NCI-H774 (cell line): ENCODE measurements around the gene TMEM207.

Source experiments
- DNase-seq: peaks from one replicate; lab custom pipeline; 2025; lab: John Stamatoyannopoulos, UW

TMEM207 gene

DNA sequence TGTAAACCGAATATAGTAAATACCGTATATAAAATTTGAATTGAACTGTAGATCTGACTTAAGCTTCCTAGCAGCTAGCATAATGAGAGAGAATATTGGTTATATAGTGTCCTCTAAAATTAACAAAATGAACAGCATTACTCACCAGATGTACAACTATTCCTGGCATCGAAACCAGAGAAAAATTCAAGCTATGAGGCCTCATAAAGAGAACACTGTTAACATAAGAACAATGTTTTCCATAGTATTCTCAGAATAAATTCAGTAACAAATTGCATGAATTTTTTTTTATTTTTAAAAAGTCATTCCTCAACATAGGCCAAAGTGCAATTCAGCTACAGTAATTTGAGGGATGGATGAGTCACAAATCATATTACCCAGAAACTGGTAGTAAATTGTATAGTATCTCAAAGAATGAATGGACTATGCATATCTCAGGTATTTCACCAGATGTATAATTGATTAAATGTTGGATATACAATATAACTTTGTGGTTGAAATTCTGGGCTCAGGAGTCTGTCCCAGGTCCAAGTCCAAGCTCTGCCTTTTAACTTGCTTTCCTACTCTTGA is 5.0 kb downstream of the TMEM207 start:
- no peak for DNase-seq

DNA sequence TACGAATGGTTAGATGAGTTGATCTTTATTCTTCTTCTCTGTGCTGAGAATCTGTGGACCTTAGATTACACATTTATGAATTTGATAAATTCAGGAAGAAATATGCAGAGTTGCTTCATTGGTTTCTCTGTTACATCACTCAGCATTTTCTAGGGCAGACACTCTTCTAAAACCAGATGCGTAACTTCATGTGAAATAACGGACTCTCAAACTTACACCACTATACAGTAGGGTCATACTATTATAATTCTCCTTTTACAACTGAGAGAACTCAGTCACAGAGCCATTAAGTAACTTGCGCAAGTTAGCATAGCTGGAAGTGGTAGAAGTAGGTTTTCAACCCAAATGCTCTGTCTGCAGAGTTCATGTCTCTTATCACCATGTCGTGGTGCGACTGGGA is 5.7 kb downstream of the TMEM207 start:
- DNase-seq = no peak

DNA sequence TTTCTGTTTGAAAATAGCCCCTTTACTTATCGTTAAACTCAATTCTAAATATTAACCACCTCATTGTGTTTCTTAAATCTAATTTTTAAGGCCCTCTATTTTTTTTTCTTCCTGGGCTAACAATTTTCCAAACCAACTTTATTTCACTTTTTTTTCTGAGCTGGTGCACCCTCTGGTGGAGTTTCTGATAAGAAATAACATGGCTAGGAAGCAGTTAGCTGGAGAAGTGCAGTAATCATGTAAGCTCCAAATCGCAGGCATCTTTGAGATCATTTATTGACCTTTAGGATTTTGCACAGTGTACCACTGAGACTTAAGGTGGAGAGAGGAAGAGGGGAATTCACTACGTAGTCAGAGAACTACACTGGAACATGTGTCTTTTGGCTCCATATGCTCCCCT is 6.4 kb downstream of the TMEM207 start:
- DNase-seq = no peak

DNA sequence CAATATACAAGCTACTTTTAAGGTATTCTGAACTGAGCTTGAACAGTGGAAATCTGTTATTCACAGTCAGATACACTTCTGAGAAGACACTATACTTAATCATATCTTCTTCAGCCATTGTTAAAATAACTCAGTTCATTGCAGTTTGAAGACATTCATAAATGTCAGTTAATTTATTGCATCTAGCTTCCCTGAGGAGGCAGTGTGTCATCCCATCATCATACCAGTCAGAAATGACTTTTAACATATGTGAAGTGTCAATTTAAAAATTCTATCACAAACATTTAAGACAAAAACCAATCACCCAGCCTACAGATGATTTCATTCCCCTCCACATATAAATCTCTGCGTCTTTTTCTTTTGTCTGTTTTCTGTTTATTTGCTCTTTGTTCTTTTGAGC is 7.5 kb downstream of the TMEM207 start:
- no peak for DNase-seq

DNA sequence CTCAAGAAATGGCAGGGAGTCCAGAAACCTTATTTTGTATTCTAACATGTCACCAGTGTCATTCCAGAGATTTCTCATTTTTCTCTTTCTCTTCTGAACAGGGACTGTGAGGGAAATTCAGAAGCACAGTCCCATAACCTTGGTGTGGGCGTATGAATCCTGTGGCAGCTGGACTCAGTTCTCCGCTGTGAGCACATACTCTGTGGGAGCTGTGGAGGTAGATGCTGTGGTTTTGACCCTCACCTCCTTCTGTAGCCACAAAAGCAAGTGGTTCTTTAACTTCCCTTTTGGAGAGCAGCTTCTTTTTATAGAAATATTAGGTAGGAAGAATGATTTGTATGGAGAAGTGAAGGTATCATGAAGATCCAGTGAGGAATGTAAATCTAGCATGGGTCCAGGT is 13.4 kb downstream of the TMEM207 start:
- DNase-seq = no peak

DNA sequence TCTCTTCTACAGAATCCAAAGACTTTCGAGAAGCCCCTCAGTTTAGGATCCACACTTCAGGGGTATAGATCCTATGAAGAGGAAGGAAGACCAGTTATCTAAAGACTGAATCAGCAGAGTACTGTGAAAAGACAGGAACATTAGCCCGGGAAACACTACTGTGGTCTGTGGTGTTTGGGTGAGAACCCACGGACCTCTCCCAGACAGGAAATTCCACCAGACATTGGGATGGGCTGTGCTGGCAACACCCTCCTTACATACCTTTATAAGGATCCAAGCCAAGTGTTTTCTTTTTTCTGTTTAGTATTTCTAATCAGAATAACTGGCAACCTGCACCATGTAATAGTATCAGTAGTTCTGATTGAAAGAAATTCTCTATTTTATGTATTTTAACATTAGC is 14.1 kb downstream of the TMEM207 start:
- no peak for DNase-seq

DNA sequence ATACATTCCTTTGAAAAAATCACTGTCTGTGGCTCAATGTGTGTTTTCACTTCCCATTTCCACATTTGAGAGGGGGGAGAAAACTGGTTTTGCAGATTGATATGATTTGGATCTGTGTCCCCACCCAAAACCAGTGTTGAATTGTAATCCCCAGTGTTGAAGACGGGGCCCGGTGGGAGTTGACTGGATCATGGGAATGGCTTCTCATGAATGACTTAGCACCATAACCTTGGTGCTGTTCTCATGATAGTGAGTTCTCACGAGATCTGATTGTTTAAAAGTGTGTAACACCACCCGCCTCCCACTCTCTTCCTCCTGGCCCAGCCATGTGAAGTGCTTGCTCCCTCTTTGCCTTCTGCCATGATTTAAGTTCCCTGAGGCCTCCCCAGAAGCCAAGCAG is 16.1 kb downstream of the TMEM207 start:
- DNase-seq = no peak

DNA sequence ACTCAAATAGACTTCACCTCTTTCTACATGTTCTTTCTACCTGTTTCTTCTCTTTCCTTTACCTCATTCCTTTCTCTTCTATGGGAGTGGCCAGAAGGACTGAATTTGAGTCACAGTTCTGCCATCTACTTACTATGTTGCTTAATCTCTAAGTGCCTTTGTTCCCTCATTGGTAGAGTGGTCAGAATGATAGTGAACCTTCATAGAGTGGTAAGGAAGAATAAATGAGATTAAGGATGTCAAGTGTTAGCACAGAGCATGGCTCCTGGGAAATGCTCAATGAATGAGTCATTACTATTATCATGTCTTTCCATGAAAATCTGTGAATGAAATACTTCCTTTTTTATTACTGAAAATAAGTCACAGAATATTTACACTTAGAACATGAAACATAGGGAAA is 17.5 kb downstream of the TMEM207 start:
- no peak for DNase-seq

DNA sequence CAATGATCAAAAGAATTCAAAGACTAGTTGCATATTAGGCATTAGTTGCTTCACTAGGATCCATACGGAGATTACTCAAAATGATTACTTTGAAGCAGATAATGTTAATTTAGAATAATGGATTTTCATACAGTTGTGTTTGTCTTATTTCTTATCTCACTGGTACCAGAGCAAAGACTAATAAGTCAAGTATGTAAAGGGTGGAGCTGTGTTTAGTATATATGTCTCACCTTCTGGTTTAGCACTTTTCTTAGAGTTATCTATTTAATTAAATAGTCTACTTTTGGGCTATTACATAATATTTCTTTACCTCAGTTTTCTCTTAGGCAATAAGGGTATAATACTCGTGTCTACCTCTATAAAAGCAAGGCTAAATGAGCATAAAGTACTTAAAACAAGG is 18.8 kb downstream of the TMEM207 start:
- no peak for DNase-seq

DNA sequence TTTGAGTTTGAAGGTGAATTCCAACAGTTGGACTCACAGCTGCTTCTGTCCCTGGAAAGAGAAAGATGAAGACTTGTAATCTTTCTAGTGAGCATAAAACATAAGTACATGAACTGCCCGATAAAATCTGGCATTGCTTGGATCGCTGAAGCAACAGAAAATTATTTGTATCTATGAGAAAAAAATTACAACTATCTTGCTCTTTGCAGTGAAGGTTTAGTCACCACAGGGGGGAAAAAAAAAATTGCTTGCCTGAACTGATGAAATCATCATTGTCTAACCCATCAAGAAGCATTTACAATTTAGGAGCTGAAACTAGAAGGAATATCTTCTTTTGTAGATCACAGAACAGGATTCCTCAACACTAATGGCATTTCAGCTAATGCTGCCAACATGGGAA is 20.0 kb downstream of the TMEM207 start:
- no peak for DNase-seq

DNA sequence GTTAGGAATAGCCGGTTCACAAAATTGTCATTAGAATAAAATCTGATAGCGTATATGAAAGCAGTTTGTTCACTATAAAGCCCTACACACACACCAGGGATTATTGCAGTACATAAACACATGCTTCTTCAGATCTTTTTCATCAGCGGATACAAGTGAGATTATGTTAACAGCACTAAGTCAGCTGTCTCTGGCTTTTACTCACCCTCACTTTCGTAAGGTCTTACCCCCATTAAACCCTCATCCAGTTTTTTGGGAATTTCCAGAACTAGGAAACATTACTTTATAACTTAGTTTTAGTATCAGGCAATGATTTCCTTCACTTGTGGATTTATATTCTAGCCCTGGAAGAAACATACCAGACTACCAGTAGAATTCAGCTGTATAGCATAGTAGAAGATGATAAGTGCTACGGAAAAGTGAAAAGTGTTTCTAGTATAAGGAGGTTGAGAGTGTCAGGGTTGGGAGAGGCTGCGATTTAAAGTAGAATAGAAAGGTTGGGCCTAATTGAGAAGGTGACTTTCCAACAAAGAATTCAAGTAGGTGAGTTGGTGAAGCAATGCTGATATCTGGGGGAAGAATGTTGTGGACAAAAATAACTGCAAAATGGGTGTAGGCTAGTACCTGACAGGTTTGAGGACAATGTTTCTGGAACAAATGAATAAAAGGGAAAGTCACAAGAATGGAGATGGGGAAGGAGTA is 22.7 kb downstream of the TMEM207 start:
- no peak for DNase-seq

DNA sequence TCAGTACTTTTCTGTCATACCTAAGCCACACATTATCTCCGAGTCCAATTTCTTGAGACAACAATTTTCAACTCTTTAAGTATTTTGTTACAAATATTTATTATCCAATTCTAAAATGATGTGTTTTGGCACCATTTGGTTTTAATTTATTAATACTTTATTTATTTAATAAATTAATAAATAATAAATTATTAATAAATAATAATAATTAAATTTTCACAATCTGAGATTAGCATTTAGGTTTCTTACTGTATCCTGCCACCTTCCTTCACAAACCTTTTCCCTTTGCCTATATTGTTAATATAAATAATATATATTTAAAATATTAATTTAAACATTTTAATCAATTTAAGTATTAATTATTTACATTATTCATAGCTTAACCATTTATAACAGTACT is 23.9 kb downstream of the TMEM207 start:
- DNase-seq = no peak

DNA sequence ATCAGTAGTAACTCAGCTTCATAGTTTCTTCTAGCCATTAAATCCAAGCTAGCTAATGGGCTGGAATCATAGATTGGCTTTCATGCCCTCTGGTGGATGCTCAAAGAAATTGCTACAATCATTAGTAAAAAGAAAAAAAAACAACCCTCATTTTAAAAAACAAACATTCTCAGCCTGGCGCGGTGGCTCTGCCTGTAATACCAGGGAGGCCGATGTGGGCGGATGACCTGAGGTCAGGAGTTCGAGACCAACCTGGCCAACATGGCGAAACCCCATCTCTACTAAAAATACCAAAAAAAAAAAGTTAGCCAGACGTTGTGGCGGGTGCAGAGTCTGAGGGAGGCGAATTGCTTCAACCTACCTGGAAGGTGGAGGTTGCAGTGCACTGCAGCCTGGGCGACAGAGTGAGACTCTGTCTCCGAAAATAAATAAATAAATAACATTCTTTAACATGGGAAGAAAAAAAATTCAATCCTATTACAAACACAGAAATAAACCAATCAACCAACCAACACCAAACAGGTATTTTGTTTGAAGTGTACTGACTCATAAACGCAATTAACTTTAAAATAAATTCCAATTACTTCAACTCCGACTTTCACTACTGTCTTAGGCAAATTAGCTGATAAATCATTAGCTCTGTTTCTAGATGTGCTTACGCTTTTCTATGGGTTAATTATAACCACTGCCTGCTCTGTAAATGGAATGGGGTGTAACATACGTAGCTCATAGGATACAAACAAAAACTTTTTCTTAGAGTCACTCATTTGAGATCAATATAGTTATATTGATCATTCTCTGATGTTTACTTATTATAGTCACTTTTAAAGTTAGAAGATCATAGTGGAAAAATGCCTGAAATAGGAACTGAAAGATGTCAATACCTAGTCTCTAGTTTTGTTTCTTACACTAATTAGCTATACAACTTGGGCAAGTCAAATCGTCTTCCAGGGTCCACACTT is 24.9 kb downstream of the TMEM207 start:
- DNase-seq = peak; percentile 89

DNA sequence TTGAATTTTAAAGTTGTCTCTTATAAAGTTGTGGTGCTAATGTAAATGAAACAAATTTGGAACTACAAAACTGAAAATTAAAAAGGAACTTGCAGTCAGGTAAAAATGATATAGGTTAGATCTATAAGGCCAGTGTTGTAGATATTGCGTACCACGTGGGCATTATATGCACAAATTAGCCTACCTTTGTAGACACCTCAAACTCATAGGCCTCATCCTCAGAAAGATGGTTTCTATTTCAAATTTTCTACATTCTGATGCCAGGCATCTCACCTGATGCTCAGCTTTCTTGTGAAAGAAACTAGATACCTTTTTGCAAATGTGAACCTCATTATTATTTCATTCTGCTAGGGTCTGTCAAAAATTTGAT is 25.6 kb downstream of the TMEM207 start:
- DNase-seq = no peak

DNA sequence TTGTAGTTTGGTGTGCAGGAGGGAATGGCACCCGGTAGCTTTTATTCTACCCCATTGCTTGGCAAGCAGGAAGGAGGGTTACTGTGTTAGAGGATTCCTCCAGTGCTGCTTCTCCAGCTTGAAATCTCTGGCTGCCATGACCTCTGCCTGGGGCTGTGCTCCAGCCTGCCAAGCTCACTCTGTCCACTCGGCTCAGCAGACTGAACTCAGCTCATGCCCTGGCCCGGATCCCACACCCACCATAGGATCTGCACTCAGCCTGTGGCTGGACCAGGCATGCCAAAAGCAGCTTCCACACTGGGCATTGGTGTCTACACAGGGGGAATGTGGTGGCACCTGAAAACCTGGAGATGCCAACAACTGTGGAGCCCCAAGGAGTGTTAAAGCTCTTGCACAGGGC is 35.4 kb downstream of the TMEM207 start:
- DNase-seq = no peak

DNA sequence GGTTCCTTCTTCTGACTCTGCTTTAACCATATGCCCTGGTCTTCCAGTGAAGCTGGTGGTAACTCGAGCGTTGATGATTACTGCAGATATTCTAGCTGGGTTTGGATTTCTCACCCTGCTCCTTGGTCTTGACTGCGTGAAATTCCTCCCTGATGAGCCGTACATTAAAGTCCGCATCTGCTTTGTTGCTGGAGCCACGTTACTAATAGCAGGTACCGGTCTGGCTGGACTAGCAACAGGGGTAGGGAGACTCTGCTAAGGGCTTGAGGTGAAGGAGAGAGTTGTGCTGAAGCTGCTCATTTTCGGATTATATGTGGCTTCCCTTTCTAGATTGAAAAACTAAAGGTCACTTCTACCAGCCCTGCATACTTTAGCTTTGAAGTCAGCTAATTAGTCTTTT is 45.0 kb downstream of the TMEM207 start:
- no peak for DNase-seq

DNA sequence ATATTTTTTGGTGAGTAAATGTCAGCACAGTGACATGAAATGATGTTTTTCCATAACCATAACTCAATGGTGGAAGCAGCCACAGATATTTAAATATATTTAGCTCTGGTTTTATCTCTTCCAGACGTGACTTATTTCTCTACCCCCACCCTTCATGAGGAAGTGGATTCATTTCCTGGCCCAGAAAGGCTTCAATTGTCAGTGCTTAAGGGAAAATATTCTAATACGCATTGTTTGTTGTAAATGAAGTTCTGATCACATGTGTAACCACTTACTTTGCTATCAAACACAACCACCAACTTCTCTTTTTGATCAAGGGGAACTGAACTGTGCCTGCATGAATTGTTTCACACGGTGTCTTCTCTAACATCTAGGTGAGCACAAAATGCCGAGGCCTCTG is 47.7 kb downstream of the TMEM207 start:
- no peak for DNase-seq

DNA sequence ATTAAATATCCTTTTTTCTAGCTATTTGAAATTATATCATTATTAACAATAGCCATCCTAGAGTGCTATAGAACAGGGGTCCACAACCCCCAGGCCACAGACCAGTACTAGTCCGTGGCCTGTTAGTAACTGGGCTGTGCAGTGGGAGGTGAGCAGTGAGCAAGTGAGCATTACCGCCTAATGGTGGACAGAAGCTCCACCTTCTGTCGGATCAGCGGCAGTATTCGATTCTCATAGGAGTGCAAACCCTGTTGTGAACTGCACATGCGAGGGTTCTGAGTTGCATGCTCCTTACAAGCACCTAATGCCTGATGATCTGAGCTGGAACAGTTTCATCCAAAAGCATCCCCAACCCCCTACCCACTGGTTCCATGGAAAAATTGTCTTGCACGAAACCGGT is 50.0 kb downstream of the TMEM207 start:
- no peak for DNase-seq

DNA sequence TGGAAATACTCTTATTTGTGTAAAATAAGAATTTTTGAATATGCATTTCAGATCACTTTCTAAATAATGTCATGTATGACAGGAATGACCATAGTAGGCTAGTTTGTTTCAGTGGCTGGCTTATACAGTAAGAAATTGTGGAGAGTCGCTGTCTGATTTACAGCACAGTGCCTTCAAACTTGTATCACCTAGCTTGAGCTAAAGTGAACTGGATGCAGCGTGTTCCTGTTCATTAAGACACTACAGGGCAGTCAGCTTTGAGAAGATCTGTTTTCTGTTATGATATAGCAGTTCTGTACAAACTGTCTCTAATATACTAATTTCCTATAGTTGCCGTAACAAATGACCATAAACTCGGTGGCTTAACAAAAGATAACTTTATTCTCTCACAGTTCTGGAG is 51.8 kb downstream of the TMEM207 start:
- DNase-seq = no peak

DNA sequence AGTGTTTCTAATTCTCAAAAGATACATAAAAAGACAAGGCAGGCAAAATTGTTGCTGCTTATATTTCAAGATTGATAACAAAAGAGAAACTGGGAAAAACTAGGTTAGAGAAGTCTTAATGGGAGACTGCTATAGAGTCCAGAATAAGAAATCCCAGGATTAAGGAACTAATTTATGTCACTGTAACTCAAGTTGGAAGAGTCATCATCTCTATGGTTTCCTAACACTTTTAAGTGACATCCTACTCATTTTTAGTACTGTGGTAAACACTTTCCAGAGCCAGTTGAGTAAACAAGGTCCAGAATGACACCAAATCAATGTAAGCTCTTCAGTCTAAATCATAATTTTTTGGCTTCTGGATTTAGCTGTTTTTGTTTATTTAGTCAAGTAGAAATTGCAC is 53.7 kb downstream of the TMEM207 start:
- no peak for DNase-seq

DNA sequence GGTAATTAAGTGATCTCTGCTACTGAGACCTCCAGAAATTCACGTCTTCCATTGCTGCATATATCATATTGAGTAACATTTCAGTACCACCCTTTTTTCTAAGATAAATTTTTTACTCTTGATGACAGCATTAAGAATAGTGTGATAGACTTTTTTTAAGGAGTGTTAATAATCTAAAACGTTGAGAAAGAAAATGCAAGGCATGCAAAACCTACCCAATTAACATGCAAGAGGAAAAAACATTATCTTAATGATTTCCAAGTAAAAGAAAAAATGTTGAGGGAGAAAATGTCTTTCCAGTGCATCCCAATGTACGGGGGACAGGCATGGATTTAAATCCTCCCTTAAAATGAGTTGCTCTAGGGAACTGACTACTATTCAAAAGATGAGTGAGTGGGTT is 61.0 kb downstream of the TMEM207 start:
- no peak for DNase-seq

DNA sequence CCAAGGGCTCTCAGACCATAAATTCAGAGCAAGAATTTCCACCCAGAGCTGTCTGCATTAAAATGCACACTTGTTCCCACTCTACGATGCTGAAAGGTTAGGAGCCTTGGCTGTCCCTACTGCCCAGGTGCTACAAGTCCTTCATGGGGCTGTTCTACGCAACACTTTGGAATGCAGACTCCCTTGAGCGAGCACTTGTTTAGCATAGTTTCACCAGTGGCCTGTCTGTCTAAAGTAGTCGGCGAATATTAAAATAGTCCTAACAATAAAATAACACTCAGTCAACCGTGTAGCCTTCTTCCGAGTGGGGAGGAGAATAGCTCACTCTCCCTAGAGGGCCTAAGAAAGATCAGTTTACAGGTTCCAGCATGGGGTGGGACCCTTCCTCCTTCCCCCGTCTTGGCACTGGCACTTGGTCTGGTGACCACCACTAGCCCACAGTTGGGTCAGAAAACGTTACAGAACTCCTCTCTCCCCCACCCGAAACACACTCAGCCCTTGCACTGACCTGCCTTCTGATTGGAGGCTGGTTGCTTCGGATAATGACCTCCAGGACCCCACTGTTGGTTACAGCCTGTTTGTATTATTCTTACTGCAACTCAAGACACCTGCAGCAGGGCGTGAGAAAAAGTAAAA is 62.0 kb downstream of the TMEM207 start, which contains the start of gene CLDN16:
TSS of gene CLDN16 (plus strand) at position 586 of the 636 bp plus-strand sequence. CDS start 167 bp downstream, outside the sequence.
- DNase-seq = no peak
